HCT116 (cell line): Measurements from ENCODE around the gene P2RY14. TPM values are rescaled to one million over a fixed set of nuclear protein-coding genes. Genes with fewer than 3 reads are reported as not detected.

ENCODE experiments used
- ATAC-seq: fragments of 200-7000 bp; cut with Tn5 transposase; 2 replicates; pipeline ENCODE4 v1.9.1; 2020; ENCODE audit warnings: mild to moderate bottlenecking, moderate library complexity
- BruUV-seq: library from RNA; stranded (reverse); fragments of 400-500 nt; replicated peaks from 2 replicates; lab custom pipeline; 2021; lab: Mats Ljungman, UMichigan
- CTCF ChIA-PET: fragments of 300-600 bp; sonication (Branson Sonifier 250); formaldehyde crosslinking; loops from one replicate; lab custom pipeline; 2021; ENCODE audit warnings: antibody characterized with exemption; lab: Charles Lee
- POLR2A ChIA-PET: fragments of 300-600, 350-600 bp; sonication (Branson Sonifier 250); formaldehyde crosslinking; loops from one replicate; lab custom pipeline; 2021; ENCODE audit warnings: antibody characterized with exemption; lab: Charles Lee
- RAD21 ChIA-PET, 2 experiments: fragments of 300-600 bp; sonication (Branson Sonifier 250); formaldehyde crosslinking; loops; one replicate each; lab custom pipeline; 2023; ENCODE audit warnings: low total read pairs in 2 of 2; ENCODE audit not compliant: uncharacterized antibody in 2 of 2, unreplicated experiment in 2 of 2, low non-redundant PET in 1 of 2; lab: Charles Lee
- DNase-seq: peaks from one replicate; pipeline ENCODE4 v3.0.0-alpha.2; 2010; ENCODE audit warnings: low read depth, low spot score
- H2AFZ ChIP-seq: fragments of 200-600 bp; shearing (Covaris generic), sonication (generic); 2 replicates; pipeline ENCODE4 v1.6.1; 2017; ENCODE audit warnings: low read depth, mixed run types, mixed read lengths, antibody characterized with exemption, low read length; ENCODE audit not compliant: poor library complexity, severe bottlenecking
- H3K27ac ChIP-seq: 2 replicates; pipeline ENCODE4 v1.5.1; 2012; ENCODE audit warnings: low read depth, low read length
- H3K27me3 ChIP-seq: fragments of 200-600 bp; sonication (generic); 2 replicates; pipeline ENCODE4 v1.6.1; 2016; ENCODE audit warnings: mixed run types, low read length, mixed read lengths; ENCODE audit not compliant: insufficient read depth
- H3K36me3 ChIP-seq, 2 experiments: fragments of 200-500 bp in 1 of 2; fragments of 200-600 bp in 1 of 2; sonication (Bioruptor generic) in 1 of 2; sonication (generic) in 1 of 2; 2 replicates each; pipeline versions ENCODE4 v1.5.1 to v1.6.1; 2014 to 2016; ENCODE audit warnings: low read length in 2 of 2, inconsistent platforms in 1 of 2, mixed read lengths in 1 of 2, mixed run types in 1 of 2; ENCODE audit not compliant: insufficient read depth in 2 of 2, control insufficient read depth in 1 of 2
- H3K4me1 ChIP-seq, 2 experiments: fragments of 200-600 bp in 1 of 2; sonication (generic) in 1 of 2; 2 replicates each; pipeline versions ENCODE4 v1.5.1 to v1.6.1; 2012 to 2017; ENCODE audit warnings: low read length in 2 of 2, inconsistent platforms in 1 of 2, mild to moderate bottlenecking in 1 of 2, mixed read lengths in 1 of 2, mixed run types in 1 of 2, moderate library complexity in 1 of 2; ENCODE audit not compliant: insufficient read depth in 2 of 2, control insufficient read depth in 1 of 2
- H3K4me2 ChIP-seq: fragments of 200-600 bp; sonication (generic); 2 replicates; pipeline ENCODE4 v1.6.1; 2017; ENCODE audit warnings: mixed run types, low read length, mixed read lengths
- H3K4me3 ChIP-seq, 2 experiments: fragments of 200-600 bp in 1 of 2; sonication (generic) in 1 of 2; replicated peaks in 1 of 2; 2 replicates each; pipeline ENCODE4 v1.5.1; 2011 to 2016; ENCODE audit warnings: low read length in 2 of 2, control low read depth in 1 of 2, low read depth in 1 of 2, mild to moderate bottlenecking in 1 of 2, mixed read lengths in 1 of 2, mixed run types in 1 of 2
- H3K79me2 ChIP-seq: fragments of 200-600 bp; sonication (generic); 2 replicates; pipeline ENCODE4 v1.6.1; 2017; ENCODE audit warnings: mild to moderate bottlenecking, mixed run types, low read length, moderate library complexity, mixed read lengths; ENCODE audit not compliant: insufficient read depth
- H3K9ac ChIP-seq: fragments of 200-600 bp; sonication (generic); 2 replicates; pipeline ENCODE4 v1.6.1; 2016; ENCODE audit warnings: low read length, mixed read lengths
- H3K9me2 ChIP-seq: fragments of 200-600 bp; sonication (generic), shearing (Covaris generic); 2 replicates; pipeline ENCODE4 v1.6.1; 2017; ENCODE audit warnings: mixed run types, mild to moderate bottlenecking, moderate library complexity; ENCODE audit not compliant: insufficient read depth
- H3K9me3 ChIP-seq, 2 experiments: fragments of 200-500 bp in 1 of 2; fragments of 200-600 bp in 1 of 2; sonication (Bioruptor generic) in 1 of 2; sonication (generic) in 1 of 2; 2 replicates each; pipeline ENCODE4 v1.6.1; 2014 to 2017; ENCODE audit warnings: low read length in 2 of 2, mixed read lengths in 2 of 2, inconsistent platforms in 1 of 2, low read depth in 1 of 2, mild to moderate bottlenecking in 1 of 2, mixed run types in 1 of 2, moderate library complexity in 1 of 2; ENCODE audit not compliant: control insufficient read depth in 1 of 2, insufficient read depth in 1 of 2
- H4K20me1 ChIP-seq: fragments of 200-600 bp; sonication (generic), shearing (Covaris generic); 2 replicates; pipeline ENCODE4 v1.6.1; 2017; ENCODE audit warnings: mixed run types, mild to moderate bottlenecking, moderate library complexity; ENCODE audit not compliant: insufficient read depth
- CBX3 ChIP-seq: IDR thresholded peaks from 2 replicates; pipeline ENCODE4 v1.6.1; 2012; ENCODE audit warnings: low read depth
- CEBPB ChIP-seq: IDR thresholded peaks from 2 replicates; pipeline ENCODE4 v1.6.1; 2012; ENCODE audit warnings: low read depth
- EGR1 ChIP-seq: IDR thresholded peaks from 2 replicates; pipeline ENCODE4 v1.6.1; 2012; ENCODE audit warnings: low read depth
- ELF1 ChIP-seq: IDR thresholded peaks from 2 replicates; pipeline ENCODE4 v1.6.1; 2012; ENCODE audit warnings: low read depth, borderline replicate concordance
- EZH2 ChIP-seq: fragments of 200-600 bp; sonication (generic); IDR thresholded peaks from 2 replicates; pipeline ENCODE4 v1.6.1; 2017; ENCODE audit warnings: antibody characterized with exemption, mixed run types
- EZH2phosphoT487 ChIP-seq: fragments of 200-600 bp; IDR thresholded peaks from 2 replicates; pipeline ENCODE4 v1.6.1; 2018; ENCODE audit warnings: antibody characterized with exemption, borderline replicate concordance
- FOSL1 ChIP-seq: IDR thresholded peaks from 2 replicates; pipeline ENCODE4 v1.6.1; 2012; ENCODE audit warnings: low read depth
- JUND ChIP-seq: IDR thresholded peaks from 2 replicates; pipeline ENCODE4 v1.6.1; 2012
- POLR2A ChIP-seq: IDR thresholded peaks from 2 replicates; pipeline ENCODE4 v1.7.0; 2011; ENCODE audit warnings: borderline replicate concordance; ENCODE audit not compliant: insufficient read depth, insufficient read length; ENCODE audit errors: extremely low read depth
- POLR2AphosphoS5 ChIP-seq: IDR thresholded peaks from 2 replicates; pipeline ENCODE4 v1.6.1; 2011; ENCODE audit warnings: mild to moderate bottlenecking, low read depth, low read length, moderate library complexity
- RAD21 ChIP-seq: IDR thresholded peaks from 2 replicates; pipeline ENCODE4 v1.6.1; 2012; ENCODE audit warnings: low read depth, mild to moderate bottlenecking
- SIN3A ChIP-seq: IDR thresholded peaks from 2 replicates; pipeline ENCODE4 v1.6.1; 2012; ENCODE audit warnings: low read depth
- SP1 ChIP-seq: IDR thresholded peaks from 2 replicates; pipeline ENCODE4 v1.6.1; 2012; ENCODE audit warnings: low read depth
- TCF7L2 ChIP-seq: IDR thresholded peaks from 2 replicates; pipeline ENCODE4 v1.7.0; 2011; ENCODE audit warnings: borderline replicate concordance, inconsistent platforms; ENCODE audit not compliant: insufficient read depth, insufficient read length; ENCODE audit errors: extremely low read depth
- YY1 ChIP-seq: IDR thresholded peaks from 2 replicates; pipeline ENCODE4 v1.6.1; 2011; ENCODE audit warnings: low read length, low read depth, moderate library complexity, mild to moderate bottlenecking; ENCODE audit not compliant: insufficient replicate concordance; ENCODE audit errors: extremely low read depth
- ZFX ChIP-seq: fragments of 450-650 bp; IDR thresholded peaks from 2 replicates; pipeline ENCODE4 v1.6.1; 2017
- ZNF274 ChIP-seq: fragments of 200-500 bp; sonication (Bioruptor generic); IDR thresholded peaks from 2 replicates; pipeline ENCODE4 v1.6.1; 2014; ENCODE audit warnings: mild to moderate bottlenecking, low read depth, low read length, inconsistent platforms
- intact Hi-C: fragments of 100-400 bp; cut with micrococcal nuclease; formaldehyde crosslinking; loops from 2 replicates; pipeline ENCODE4 v1.10.0; 2022
- total RNA-seq: library from RNA; stranded (reverse); gene quantifications from one replicate; pipeline ENCODE4 v1.2.1, GENCODE V29; 2021; ENCODE audit not compliant: unreplicated experiment
- TF ChIP-seq, protein P1 (sequence below): IDR thresholded peaks from 2 replicates; pipeline ENCODE4 v1.6.1; 2012; ENCODE audit warnings: low read depth
- TF ChIP-seq, protein P2 (sequence below), 3 experiments: fragments of 200-600 bp in 1 of 3; sonication (generic) in 1 of 3; IDR thresholded peaks in 2 of 3; conservative IDR thresholded peaks in 1 of 3; 2 replicates each; pipeline ENCODE4 v1.5.1; 2012 to 2017; ENCODE audit warnings: low read depth in 2 of 3, low read length in 2 of 3, antibody characterized with exemption in 1 of 3, borderline replicate concordance in 1 of 3, control low read depth in 1 of 3, mild to moderate bottlenecking in 1 of 3, mixed read lengths in 1 of 3, mixed run types in 1 of 3, moderate library complexity in 1 of 3; ENCODE audit not compliant: insufficient read depth in 1 of 3
- TF ChIP-seq, protein P3 (sequence below): IDR thresholded peaks from 2 replicates; pipeline ENCODE4 v1.6.1; 2012

Gene P2RY14
- total RNA-seq, 1 experiment from 2014 or later = not detected

DNA sequence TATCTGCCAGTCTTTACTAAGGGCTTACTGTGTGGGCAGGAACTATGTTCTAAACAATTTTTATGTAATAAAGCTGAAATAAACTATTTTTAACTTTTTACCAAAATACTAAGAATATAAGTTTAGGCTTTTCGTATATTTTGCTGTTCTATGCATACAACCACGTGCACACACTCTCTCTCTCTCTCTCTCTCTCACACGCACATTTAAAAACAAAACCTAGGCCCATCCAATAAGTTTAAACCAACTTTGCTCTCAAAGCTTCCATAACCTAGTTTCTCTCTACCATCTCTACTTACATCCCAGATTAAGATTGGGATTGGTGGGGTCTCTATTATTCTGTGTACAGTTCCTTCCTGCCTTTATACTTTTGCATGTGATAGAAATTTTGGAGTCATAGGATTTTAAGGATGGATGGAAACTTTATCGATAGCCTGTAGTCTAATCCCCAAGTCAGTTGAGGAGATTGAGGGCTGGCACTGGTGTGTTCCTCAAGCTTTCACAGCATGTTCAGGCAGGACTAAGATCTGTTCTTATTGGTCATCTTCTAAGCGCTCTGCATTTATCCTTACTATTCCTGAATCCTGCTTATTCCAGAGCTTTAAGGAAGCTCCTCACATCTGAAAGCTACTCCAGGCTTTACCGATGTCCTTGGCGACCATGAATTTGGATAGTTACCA is 77.2 kb downstream of the P2RY14 start:
- Histone ChIP-seq H3K79me2 (no peaks in the 10 kb centered on the region), H3K4me3 (no peak overlapping the region), H3K27ac (no peak overlapping the region), H2AFZ (no peak overlapping the region), H3K9me2 (0 out of 2 replicates have a peak, but pooled peaks cover 3% of the 10 kb centered on the region), H3K9me3 (no peaks in the 10 kb centered on the region), H3K4me1 (no peaks in the 10 kb centered on the region), H3K36me3 (no peaks in the 10 kb centered on the region), H4K20me1 (no peaks in the 10 kb centered on the region), H3K27me3 (no peaks in the 10 kb centered on the region), H3K9ac (no peak overlapping the region), H3K4me2 (no peak overlapping the region)
- ChIA-PET CTCF (no interaction called here), POLR2A (no interaction called here), RAD21 (no interaction called here)
- DNase-seq = no peak
- BruUV-seq = no TSS peak
- ATAC-seq = no peak
- TF ChIP-seq EZH2 = no peak
- no peak for TF ChIP-seq ZNF274
- TF ChIP-seq ELF1 = no peak
- no peak for TF ChIP-seq ZFX
- TF ChIP-seq TCF7L2 = no peak
- no peak for TF ChIP-seq FOSL1
- TF ChIP-seq, protein P1, sequence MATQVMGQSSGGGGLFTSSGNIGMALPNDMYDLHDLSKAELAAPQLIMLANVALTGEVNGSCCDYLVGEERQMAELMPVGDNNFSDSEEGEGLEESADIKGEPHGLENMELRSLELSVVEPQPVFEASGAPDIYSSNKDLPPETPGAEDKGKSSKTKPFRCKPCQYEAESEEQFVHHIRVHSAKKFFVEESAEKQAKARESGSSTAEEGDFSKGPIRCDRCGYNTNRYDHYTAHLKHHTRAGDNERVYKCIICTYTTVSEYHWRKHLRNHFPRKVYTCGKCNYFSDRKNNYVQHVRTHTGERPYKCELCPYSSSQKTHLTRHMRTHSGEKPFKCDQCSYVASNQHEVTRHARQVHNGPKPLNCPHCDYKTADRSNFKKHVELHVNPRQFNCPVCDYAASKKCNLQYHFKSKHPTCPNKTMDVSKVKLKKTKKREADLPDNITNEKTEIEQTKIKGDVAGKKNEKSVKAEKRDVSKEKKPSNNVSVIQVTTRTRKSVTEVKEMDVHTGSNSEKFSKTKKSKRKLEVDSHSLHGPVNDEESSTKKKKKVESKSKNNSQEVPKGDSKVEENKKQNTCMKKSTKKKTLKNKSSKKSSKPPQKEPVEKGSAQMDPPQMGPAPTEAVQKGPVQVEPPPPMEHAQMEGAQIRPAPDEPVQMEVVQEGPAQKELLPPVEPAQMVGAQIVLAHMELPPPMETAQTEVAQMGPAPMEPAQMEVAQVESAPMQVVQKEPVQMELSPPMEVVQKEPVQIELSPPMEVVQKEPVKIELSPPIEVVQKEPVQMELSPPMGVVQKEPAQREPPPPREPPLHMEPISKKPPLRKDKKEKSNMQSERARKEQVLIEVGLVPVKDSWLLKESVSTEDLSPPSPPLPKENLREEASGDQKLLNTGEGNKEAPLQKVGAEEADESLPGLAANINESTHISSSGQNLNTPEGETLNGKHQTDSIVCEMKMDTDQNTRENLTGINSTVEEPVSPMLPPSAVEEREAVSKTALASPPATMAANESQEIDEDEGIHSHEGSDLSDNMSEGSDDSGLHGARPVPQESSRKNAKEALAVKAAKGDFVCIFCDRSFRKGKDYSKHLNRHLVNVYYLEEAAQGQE = no peak
- TF ChIP-seq YY1 = no peak
- no peak for TF ChIP-seq POLR2AphosphoS5
- TF ChIP-seq, protein P2, sequence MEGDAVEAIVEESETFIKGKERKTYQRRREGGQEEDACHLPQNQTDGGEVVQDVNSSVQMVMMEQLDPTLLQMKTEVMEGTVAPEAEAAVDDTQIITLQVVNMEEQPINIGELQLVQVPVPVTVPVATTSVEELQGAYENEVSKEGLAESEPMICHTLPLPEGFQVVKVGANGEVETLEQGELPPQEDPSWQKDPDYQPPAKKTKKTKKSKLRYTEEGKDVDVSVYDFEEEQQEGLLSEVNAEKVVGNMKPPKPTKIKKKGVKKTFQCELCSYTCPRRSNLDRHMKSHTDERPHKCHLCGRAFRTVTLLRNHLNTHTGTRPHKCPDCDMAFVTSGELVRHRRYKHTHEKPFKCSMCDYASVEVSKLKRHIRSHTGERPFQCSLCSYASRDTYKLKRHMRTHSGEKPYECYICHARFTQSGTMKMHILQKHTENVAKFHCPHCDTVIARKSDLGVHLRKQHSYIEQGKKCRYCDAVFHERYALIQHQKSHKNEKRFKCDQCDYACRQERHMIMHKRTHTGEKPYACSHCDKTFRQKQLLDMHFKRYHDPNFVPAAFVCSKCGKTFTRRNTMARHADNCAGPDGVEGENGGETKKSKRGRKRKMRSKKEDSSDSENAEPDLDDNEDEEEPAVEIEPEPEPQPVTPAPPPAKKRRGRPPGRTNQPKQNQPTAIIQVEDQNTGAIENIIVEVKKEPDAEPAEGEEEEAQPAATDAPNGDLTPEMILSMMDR (IDR thresholded peaks at IDR 0.05 in 2 of 3, conservative IDR thresholded peaks at IDR 0.05 in 1 of 3; ENCODE audit: borderline replicate concordance in 1 of 3, insufficient read depth in 1 of 3, low read depth in 2 of 3, low read length in 2 of 3) = no peak
- TF ChIP-seq SIN3A = no peak
- no peak for TF ChIP-seq JUND
- TF ChIP-seq SP1 = no peak
- TF ChIP-seq CBX3 = no peak
- no peak for TF ChIP-seq EGR1
- no peak for TF ChIP-seq POLR2A
- no peak for TF ChIP-seq CEBPB
- no peak for TF ChIP-seq EZH2phosphoT487
- TF ChIP-seq, protein P3, sequence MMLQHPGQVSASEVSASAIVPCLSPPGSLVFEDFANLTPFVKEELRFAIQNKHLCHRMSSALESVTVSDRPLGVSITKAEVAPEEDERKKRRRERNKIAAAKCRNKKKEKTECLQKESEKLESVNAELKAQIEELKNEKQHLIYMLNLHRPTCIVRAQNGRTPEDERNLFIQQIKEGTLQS = no peak
- no peak for TF ChIP-seq RAD21
- intact Hi-C loops = no loop called here
